ENCODE results near the gene HSD11B1L.

DNA sequence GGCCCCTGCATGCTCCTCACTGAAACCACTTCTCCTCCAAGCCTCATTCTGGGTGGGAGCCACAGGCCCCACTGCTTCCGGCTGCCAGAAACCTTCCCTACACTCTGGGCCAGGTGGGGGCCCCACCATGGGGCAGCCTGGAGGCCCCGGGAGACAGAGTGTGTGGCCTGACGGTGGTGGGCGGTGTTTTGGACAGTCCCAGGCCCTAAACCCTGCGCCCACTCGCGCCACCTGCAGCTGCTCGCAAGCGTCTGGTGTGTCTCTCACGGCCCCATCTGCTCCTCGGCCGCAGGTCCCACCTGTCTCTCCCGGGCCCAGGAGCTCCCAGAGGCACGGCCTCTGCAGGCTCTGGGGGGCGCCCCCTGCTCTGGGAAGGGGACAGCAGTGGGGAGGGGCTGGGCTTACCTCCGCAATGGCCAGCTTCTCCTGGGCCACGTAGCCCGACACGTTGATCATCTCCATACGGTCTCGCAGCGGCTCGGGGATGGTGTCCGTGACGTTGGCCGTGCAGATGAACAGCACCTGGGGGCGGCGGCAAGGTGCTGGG, 14.9 kb downstream of the HSD11B1L start:
- no peak for TF ChIP-seq CTCF (IDR thresholded peaks at IDR 0.05; ENCODE audit: insufficient read depth, low read length)
- no peak for TF ChIP-seq GABPA (IDR thresholded peaks at IDR 0.05; ENCODE audit: low read depth)
- TF ChIP-seq, protein P1, sequence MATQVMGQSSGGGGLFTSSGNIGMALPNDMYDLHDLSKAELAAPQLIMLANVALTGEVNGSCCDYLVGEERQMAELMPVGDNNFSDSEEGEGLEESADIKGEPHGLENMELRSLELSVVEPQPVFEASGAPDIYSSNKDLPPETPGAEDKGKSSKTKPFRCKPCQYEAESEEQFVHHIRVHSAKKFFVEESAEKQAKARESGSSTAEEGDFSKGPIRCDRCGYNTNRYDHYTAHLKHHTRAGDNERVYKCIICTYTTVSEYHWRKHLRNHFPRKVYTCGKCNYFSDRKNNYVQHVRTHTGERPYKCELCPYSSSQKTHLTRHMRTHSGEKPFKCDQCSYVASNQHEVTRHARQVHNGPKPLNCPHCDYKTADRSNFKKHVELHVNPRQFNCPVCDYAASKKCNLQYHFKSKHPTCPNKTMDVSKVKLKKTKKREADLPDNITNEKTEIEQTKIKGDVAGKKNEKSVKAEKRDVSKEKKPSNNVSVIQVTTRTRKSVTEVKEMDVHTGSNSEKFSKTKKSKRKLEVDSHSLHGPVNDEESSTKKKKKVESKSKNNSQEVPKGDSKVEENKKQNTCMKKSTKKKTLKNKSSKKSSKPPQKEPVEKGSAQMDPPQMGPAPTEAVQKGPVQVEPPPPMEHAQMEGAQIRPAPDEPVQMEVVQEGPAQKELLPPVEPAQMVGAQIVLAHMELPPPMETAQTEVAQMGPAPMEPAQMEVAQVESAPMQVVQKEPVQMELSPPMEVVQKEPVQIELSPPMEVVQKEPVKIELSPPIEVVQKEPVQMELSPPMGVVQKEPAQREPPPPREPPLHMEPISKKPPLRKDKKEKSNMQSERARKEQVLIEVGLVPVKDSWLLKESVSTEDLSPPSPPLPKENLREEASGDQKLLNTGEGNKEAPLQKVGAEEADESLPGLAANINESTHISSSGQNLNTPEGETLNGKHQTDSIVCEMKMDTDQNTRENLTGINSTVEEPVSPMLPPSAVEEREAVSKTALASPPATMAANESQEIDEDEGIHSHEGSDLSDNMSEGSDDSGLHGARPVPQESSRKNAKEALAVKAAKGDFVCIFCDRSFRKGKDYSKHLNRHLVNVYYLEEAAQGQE (IDR thresholded peaks at IDR 0.05; ENCODE audit: insufficient replicate concordance, low read depth), result no peak
- peak; percentile 55; the same call in 1 of the 2 replicates for TF ChIP-seq POLR2AphosphoS5 (IDR thresholded peaks at IDR 0.05; ENCODE audit: low read depth)
- no peak for TF ChIP-seq SPI1 (IDR thresholded peaks at IDR 0.05; ENCODE audit: borderline replicate concordance, low read depth)

Data from HL-60 (cell line).